HFF-Myc (cell line): ENCODE data around the gene CCDC8.

Experiments
- DNase-seq: peaks from one replicate; pipeline ENCODE4 v3.0.0-alpha.2; 2011; ENCODE audit warnings: low read depth; ENCODE audit errors: extremely low read depth
- H3K4me3 ChIP-seq: replicated peaks from 2 replicates; pipeline ENCODE4 v1.5.1; 2011; ENCODE audit warnings: low read depth, mild to moderate bottlenecking, control low read depth, low read length
- CTCF ChIP-seq: IDR thresholded peaks from 2 replicates; pipeline ENCODE4 v1.5.1; 2012; ENCODE audit warnings: mild to moderate bottlenecking, low read depth, low read length, control low read depth; ENCODE audit errors: missing control alignments

Gene CCDC8

GRCh38 chr19:46429999-46430398 lies 16.6 kb upstream of the CCDC8 start:
- no peak for TF ChIP-seq CTCF
- no peak overlapping the region for H3K4me3 ChIP-seq
- no peak for DNase-seq

- no peak for DNase-seq
- H3K4me3 ChIP-seq = no peak within 1 kb of the TSS
- TF ChIP-seq CTCF = no peak
These were observed 15.1 kb upstream of the CCDC8 start, which contains the start of gene PNMA8C for GRCh38 chr19:46428239-46429135. TSS of gene PNMA8C (minus strand) at chr19:46428936. CDS start at chr19:46428359, 577 bp downstream.

GRCh38 chr19:46427518-46428045 lies 14.2 kb upstream of the CCDC8 start:
- TF ChIP-seq CTCF = no peak
- no peak overlapping the region for H3K4me3 ChIP-seq
- DNase-seq = no peak

GRCh38 chr19:46426506-46427162 lies 13.3 kb upstream of the CCDC8 start:
- DNase-seq = peak; percentile 60
- peak overlapping the region; percentile 53 for H3K4me3 ChIP-seq
- TF ChIP-seq CTCF = no peak

- no peak for DNase-seq
- no peak for TF ChIP-seq CTCF
- peak overlapping the region; percentile 53 for H3K4me3 ChIP-seq
These were observed 12.7 kb upstream of the CCDC8 start for GRCh38 chr19:46426035-46426505.

- H3K4me3 ChIP-seq = no peak overlapping the region
These were observed 9.8 kb upstream of the CCDC8 start for GRCh38 chr19:46423188-46423587.

More at GRCh38 chr19:46423188-46423587, 9.8 kb upstream of the CCDC8 start:
- DNase-seq = no peak
- TF ChIP-seq CTCF = no peak
